IMR-90 (cell line): ENCODE data around the gene APOBEC3H. TPM values are rescaled to one million over a fixed set of nuclear protein-coding genes. Genes with fewer than 3 reads are reported as not detected.

ENCODE experiments used
- ATAC-seq: fragments of 200-7000 bp; cut with Tn5 transposase; 2 replicates; pipeline ENCODE4 v1.9.1; 2020; ENCODE audit warnings: low read depth, mild to moderate bottlenecking, moderate library complexity
- BruUV-seq: library from RNA; stranded (reverse); fragments of 400-500 nt; replicated peaks from 2 replicates; lab custom pipeline; 2021; lab: Mats Ljungman, UMichigan
- CTCF ChIA-PET: fragments of 300-600 bp; formaldehyde crosslinking; extraction: SDS; loops from one replicate; lab custom pipeline; 2021; ENCODE audit warnings: antibody characterized with exemption; lab: Yijun Ruan, JAX
- POLR2A ChIA-PET: fragments of 300-600 bp; sonication (Branson Sonifier 250); formaldehyde crosslinking; loops from one replicate; lab custom pipeline; 2022; ENCODE audit warnings: antibody characterized with exemption; ENCODE audit not compliant: unreplicated experiment; lab: Charles Lee
- DNase-seq: peaks from one replicate; pipeline ENCODE4 v3.0.0; 2013
- H2AFZ ChIP-seq: replicated peaks from 2 replicates; pipeline ENCODE3; 2013; ENCODE audit warnings: low read length, mild to moderate bottlenecking; ENCODE audit not compliant: poor library complexity
- H2AK5ac ChIP-seq: 2 replicates; pipeline ENCODE4 v1.6.1; 2013; ENCODE audit warnings: low read depth, low read length, inconsistent platforms
- H2AK9ac ChIP-seq: replicated peaks from 2 replicates; pipeline ENCODE3; 2013; ENCODE audit warnings: mild to moderate bottlenecking, low read depth, low read length, moderate library complexity; ENCODE audit not compliant: poor library complexity
- H2BK120ac ChIP-seq: 2 replicates; pipeline ENCODE4 v1.6.1; 2013; ENCODE audit warnings: low read depth, low read length, inconsistent platforms
- H2BK15ac ChIP-seq: 3 replicates; pipeline ENCODE4 v1.6.1; 2013; ENCODE audit warnings: low read depth, low read length, inconsistent platforms
- H2BK20ac ChIP-seq: 2 replicates; pipeline ENCODE4 v1.6.1; 2013; ENCODE audit warnings: low read depth, mild to moderate bottlenecking, inconsistent platforms, low read length, moderate library complexity
- H2BK5ac ChIP-seq: 2 replicates; pipeline ENCODE4 v1.6.1; 2013; ENCODE audit warnings: mild to moderate bottlenecking, low read depth, low read length, inconsistent platforms; ENCODE audit not compliant: poor library complexity, severe bottlenecking
- H3K14ac ChIP-seq: replicated peaks from 2 replicates; pipeline ENCODE4 v1.6.1; 2013; ENCODE audit warnings: low read depth, low read length, inconsistent platforms
- H3K18ac ChIP-seq: 2 replicates; pipeline ENCODE4 v1.6.1; 2013; ENCODE audit warnings: low read depth, low read length, control low read depth
- H3K23ac ChIP-seq: 2 replicates; pipeline ENCODE4 v1.6.1; 2013; ENCODE audit warnings: low read depth, low read length, inconsistent platforms
- H3K27ac ChIP-seq: 2 replicates; pipeline ENCODE4 v1.5.1; 2013; ENCODE audit warnings: mild to moderate bottlenecking, control low read depth, low read length; ENCODE audit not compliant: insufficient read depth
- H3K27me3 ChIP-seq: 2 replicates; pipeline ENCODE4 v1.6.1; 2013; ENCODE audit warnings: low read length; ENCODE audit not compliant: control insufficient read depth, insufficient read depth
- H3K36me3 ChIP-seq: 2 replicates; pipeline ENCODE4 v1.6.1; 2013; ENCODE audit warnings: low read length, mixed read lengths; ENCODE audit not compliant: control insufficient read depth, insufficient read depth
- H3K4ac ChIP-seq: 2 replicates; pipeline ENCODE4 v1.6.1; 2013; ENCODE audit warnings: low read depth, low read length, inconsistent platforms
- H3K4me1 ChIP-seq: 2 replicates; pipeline ENCODE4 v1.6.1; 2013; ENCODE audit warnings: low read length, mixed read lengths; ENCODE audit not compliant: control insufficient read depth, insufficient read depth
- H3K4me2 ChIP-seq: 2 replicates; pipeline ENCODE4 v1.6.1; 2013; ENCODE audit warnings: low read depth, mild to moderate bottlenecking, control low read depth, low read length, moderate library complexity
- H3K4me3 ChIP-seq: 2 replicates; pipeline ENCODE4 v1.5.1; 2013; ENCODE audit warnings: low read depth, mild to moderate bottlenecking, control low read depth, low read length, moderate library complexity; ENCODE audit not compliant: insufficient read depth
- H3K56ac ChIP-seq: 2 replicates; pipeline ENCODE4 v1.6.1; 2013; ENCODE audit warnings: low read length, inconsistent platforms; ENCODE audit not compliant: insufficient read depth; ENCODE audit errors: extremely low read depth
- H3K79me1 ChIP-seq, 2 experiments: 2 replicates each; pipeline ENCODE4 v1.6.1; 2013; ENCODE audit warnings: low read length in 2 of 2, inconsistent platforms in 1 of 2, low read depth in 1 of 2
- H3K9ac ChIP-seq: 2 replicates; pipeline ENCODE4 v1.6.1; 2013; ENCODE audit warnings: low read depth, low read length, control low read depth
- H3K9me1 ChIP-seq: 2 replicates; pipeline ENCODE4 v1.6.1; 2013; ENCODE audit warnings: low read length, inconsistent platforms; ENCODE audit not compliant: insufficient read depth
- H3K9me3 ChIP-seq: 2 replicates; pipeline ENCODE4 v1.6.1; 2013; ENCODE audit warnings: low read length; ENCODE audit not compliant: control insufficient read depth, insufficient read depth
- H4K20me1 ChIP-seq: 2 replicates; pipeline ENCODE4 v1.6.1; 2013; ENCODE audit warnings: low read length, inconsistent platforms; ENCODE audit not compliant: insufficient read depth
- H4K5ac ChIP-seq: 2 replicates; pipeline ENCODE4 v1.6.1; 2013; ENCODE audit warnings: mild to moderate bottlenecking, low read depth, low read length, control low read depth
- H4K8ac ChIP-seq, 2 experiments: 2 replicates each; pipeline ENCODE4 v1.6.1; 2013; ENCODE audit warnings: low read depth in 2 of 2, low read length in 2 of 2, control low read depth in 1 of 2, inconsistent platforms in 1 of 2
- H4K91ac ChIP-seq: 2 replicates; pipeline ENCODE4 v1.6.1; 2013; ENCODE audit warnings: low read depth, low read length, inconsistent platforms; ENCODE audit not compliant: insufficient read depth
- CEBPB ChIP-seq: IDR thresholded peaks from 2 replicates; pipeline ENCODE4 v1.6.1; 2012; ENCODE audit warnings: low read depth, low read length, improper control_type of control experiment
- CHD1 ChIP-seq: IDR thresholded peaks from 2 replicates; pipeline ENCODE4 v1.6.1; 2012; ENCODE audit warnings: low read depth, low read length, improper control_type of control experiment
- FOS ChIP-seq: fragments of 150-350 bp; IDR thresholded peaks from 2 replicates; pipeline ENCODE4 v1.6.1; 2016; ENCODE audit warnings: low read depth, low read length
- MXI1 ChIP-seq: IDR thresholded peaks from 2 replicates; pipeline ENCODE4 v1.6.1; 2012; ENCODE audit warnings: low read depth, mild to moderate bottlenecking, low read length, moderate library complexity, borderline replicate concordance
- SMC3 ChIP-seq: fragments of 150-350 bp; IDR thresholded peaks from 2 replicates; pipeline ENCODE4 v1.6.1; 2016; ENCODE audit warnings: low read depth, mild to moderate bottlenecking, antibody characterized with exemption, low read length, moderate library complexity
- WGBS, 2 experiments: methylation state at CpG; one replicate each; pipeline versions ENCODE4 v1.1.5 to v1.1.7; 2013; ENCODE audit warnings: missing lambda C conversion rate in 2 of 2; ENCODE audit not compliant: insufficient read length in 1 of 2; ENCODE audit errors: extremely low coverage in 2 of 2; 5-methylcytosine and 5-hydroxymethylcytosine counted together
- dilution Hi-C: fragments of 300-500 bp; cut with HindIII; formaldehyde crosslinking; loops from one replicate; pipeline ENCODE4 v1.14.3; 2018; ENCODE audit warnings: low sequenced_read_pairs; ENCODE audit not compliant: unreplicated experiment
- in situ Hi-C: fragments of 300-500 bp; cut with MboI; formaldehyde crosslinking; loops from 3 replicates; pipeline ENCODE4 v1.14.3; 2019; ENCODE audit warnings: low sequenced_read_pairs, inconsistent platforms, mixed read lengths
- intact Hi-C: fragments of 100-400 bp; cut with micrococcal nuclease; formaldehyde crosslinking; loops from 2 replicates; pipeline ENCODE4 v1.10.0; 2022
- polyA plus RNA-seq, 3 experiments: library from polyadenylated mRNA; depleted of rRNA; stranded (reverse); fragments of >200 nt; gene quantifications; 2 replicates each; pipeline ENCODE4 v1.2.3, GENCODE V29; 2012; ENCODE audit warnings: low replicate concordance in 1 of 3
- total RNA-seq: library from RNA; depleted of rRNA; stranded (reverse); fragments of >200 nt; gene quantifications from 2 replicates; pipeline ENCODE4 v1.2.3, GENCODE V29; 2012

The APOBEC3H gene
- total and polyA plus RNA-seq, 2 of the 4 experiments (the other 2 are of a cell fraction), result 0.18 TPM; not detected in 1

DNA sequence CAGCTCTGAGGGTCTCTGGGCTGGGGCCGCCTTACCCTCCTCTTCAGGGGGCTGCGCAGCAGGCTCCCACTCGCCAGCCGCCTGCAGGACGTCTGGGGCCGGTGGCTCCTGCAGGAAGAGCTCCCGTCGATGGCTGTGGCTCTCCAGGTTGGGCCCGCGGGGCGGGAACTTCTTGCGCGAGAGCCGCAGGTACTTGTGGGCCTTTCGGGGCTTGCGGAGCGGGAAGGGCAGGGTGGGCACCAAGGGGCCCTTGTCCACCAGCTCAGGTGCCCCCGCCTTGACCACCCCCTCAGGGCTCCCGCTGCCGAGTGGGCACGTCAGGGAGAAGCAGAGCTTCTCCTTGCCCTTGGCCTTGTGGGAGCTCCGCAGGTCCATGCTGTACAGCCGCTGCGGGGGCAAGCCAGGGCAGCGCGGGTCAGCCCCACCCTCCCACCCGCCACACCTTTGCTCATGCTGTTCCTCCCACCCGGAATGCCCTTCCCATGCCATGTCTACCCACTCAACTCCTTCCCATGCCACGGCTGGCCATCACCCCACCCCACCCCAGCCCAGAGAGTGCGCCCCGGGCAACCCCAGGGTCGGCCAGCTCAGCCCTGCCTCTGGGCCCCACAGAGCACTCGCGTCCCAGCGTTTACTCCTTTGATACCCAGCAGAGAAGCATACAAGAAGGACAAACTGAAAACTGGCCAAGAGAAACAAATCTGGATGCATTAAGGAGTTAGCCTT, 37.5 kb downstream of the APOBEC3H start:
- dilution Hi-C loops, result no loop called here
- Histone ChIP-seq H3K27ac (no peak overlapping the region), H3K9me3 (no peaks in the 10 kb centered on the region), H3K23ac (no peak overlapping the region), H3K79me1 (no peaks in the 10 kb centered on the region), H2BK20ac (no peak overlapping the region), H4K91ac (no peak overlapping the region), H3K4me2 (no peak overlapping the region), H3K36me3 (no peaks in the 10 kb centered on the region), H2AK9ac (no peak overlapping the region), H2BK15ac (no peak overlapping the region), H3K56ac (no peak overlapping the region), H3K18ac (no peak overlapping the region), H2BK120ac (no peak overlapping the region), H4K5ac (no peak overlapping the region), H2AK5ac (no peak overlapping the region), H3K4ac (no peak overlapping the region), H2AFZ (no peak overlapping the region), H3K4me3 (no peak overlapping the region), H2BK5ac (no peak overlapping the region), H3K4me1 (peaks cover 8% of the 10 kb centered on the region), H4K20me1 (no peaks in the 10 kb centered on the region), H4K8ac (no peak overlapping the region), H3K14ac (no peak overlapping the region), H3K9ac (no peak overlapping the region), H3K27me3 (no peaks in the 10 kb centered on the region), H3K9me1 (no peaks in the 10 kb centered on the region)
- in situ Hi-C loops, result no loop called here
- TF ChIP-seq MXI1, result no peak
- no peak for TF ChIP-seq SMC3
- TF ChIP-seq FOS, result no peak
- no peak for TF ChIP-seq CHD1
- no peak for TF ChIP-seq CEBPB
- no TSS peak for BruUV-seq
- WGBS, 2 experiments, result 97% methylated on average over 12 of the region's 35 CpGs; no CpG with 5 or more reads in 1 of the 2 experiments
- ChIA-PET CTCF (interaction anchor here (1.7 kb wide), 1 partner anchor 11 kb away, joined by 3 read pairs; no protein-coding TSS in a partner anchor), POLR2A (no interaction called here)
- ATAC-seq, result no peak
- no peak for DNase-seq
- intact Hi-C loops, result no loop called here
